Stimulated activated CD8-positive, alpha-beta memory T cell treated with anti-CD3 and anti-CD28 coated beads, Interleukin-15, amount 100 ng/mL, for 1 hour (primary cell): ENCODE data around the gene TMEM132D.

Source experiments
- DNase-seq: peaks from one replicate; pipeline ENCODE4 v3.0.0-alpha.2; 2020; ENCODE audit warnings: low read depth

TMEM132D gene

DNA sequence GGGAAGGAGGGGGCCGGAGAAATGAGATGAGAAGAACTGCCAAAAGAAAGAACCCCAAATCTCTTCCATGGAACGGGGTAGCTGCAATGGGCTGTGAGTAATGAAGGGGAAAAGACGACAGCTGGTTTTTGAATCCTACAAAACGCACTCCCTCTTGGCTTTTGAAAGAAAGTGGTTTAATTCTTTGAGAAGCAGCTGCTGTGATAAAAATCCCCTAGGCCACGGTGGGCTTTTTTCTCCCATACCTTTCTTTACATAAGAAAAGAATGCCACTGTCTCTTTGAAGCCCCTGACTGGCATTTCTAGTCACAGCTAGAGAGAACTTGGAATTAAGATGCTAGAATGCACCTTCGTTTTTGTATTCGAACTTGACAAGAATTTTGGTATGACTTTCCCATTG lies 564.5 kb downstream of the TMEM132D start:
- no peak for DNase-seq

DNA sequence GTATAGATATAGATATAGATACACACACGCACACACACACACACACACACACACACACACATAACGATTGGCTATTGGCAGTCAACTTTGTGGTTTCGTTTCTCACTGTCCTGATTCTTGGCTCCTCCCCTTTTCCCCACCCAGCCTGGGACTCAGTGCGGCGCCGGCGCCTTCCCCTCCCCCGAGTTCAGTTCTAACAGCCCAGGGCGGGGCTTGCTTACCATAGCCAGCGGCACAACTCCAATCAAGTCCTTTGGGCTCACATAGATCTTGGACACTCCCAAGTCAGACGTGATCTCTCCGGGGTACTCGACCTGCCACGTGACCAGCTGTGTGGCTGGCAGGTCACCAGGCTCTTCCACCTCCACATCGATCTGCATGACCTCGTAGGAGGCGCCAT lies 566.4 kb downstream of the TMEM132D start:
- DNase-seq, result no peak

DNA sequence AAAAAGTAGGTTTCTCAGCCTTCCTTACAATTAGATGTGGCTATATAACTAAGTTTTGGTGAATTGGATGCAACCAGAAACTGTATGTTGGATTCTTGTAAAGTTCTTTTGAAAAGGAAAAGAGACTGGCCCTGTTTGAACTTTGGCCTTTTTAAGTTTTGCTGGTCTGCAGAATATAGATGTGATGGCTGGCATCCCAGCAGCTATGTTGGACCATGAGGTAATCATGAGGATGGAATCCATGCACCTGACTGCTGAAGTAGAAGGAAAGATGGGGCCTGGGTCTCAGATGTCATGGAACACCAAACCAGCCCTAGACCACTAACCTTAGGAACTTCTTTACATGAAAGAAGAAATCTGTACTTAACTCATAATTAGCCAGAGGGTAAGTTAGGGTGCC lies 568.1 kb downstream of the TMEM132D start:
- no peak for DNase-seq

DNA sequence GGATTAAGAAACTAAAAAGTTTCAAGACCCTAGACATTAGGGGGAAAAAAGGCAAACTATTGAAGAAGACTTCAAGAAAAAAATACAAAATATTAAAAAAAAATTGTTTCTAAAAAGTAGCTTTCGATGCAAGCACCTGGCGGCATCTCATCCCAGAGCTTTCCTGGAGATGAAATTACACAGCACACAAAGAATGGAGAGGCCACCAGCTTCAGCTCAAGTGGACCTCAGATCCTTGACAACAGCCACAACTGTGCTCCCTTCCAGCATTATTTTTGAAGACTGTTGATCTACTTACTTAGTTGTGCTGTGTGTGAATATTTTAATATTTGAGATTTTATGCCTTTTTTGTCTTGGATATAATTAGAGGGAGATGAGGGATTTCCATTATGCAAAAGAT lies 571.5 kb downstream of the TMEM132D start:
- DNase-seq, result no peak

DNA sequence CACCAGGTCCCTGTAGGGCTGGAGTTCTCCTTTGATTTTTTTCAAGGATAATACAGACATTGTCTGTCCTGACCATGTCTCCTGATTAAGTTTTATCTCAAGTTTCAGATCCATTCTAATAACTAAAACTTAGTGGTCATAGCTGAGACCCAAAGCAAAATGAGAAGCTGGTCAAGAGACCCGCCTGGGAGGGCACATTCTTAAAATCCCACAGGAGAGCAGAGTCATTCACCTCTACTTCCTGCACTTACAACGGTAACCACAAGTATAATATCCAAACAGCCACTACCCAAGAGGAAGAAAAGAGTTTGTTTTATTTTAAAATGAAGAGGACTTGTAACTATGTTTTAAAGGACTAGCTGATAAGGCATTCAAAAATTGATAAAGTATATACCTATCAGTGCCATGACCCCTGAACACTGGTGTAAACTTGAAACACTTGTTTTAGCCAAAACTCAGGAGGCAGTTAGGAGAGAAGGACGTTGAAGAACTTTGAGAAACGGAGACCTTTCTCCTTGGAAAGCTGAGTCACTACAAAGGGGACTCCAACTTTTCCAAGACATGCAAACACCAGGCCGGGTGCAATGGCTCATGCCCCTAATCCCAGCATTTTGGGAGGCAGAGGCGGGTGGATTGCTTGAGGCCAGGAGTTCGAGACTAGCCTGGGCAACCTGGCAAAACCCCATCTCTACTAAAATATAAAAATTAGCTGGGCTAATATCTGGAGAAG lies 572.3 kb downstream of the TMEM132D start:
- no peak for DNase-seq

DNA sequence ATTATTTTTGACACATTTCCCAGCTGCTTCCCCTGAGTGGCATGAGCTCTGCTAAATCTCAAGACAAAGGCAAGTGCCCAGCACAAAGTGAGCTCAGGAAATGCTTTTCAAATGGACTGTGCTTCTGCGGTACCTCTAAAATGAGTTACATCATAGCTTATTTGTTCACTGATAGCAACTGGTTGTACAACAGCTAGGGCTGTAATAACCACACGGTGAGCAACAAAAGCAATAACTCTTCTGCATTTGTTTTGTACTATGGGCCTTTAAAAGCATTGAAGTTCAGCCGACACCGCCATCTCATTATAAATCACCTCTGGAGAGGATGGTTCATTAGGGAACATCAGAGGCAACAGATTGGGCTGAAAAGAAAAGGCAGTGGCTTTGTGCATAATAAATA lies 575.6 kb downstream of the TMEM132D start:
- DNase-seq, result no peak

DNA sequence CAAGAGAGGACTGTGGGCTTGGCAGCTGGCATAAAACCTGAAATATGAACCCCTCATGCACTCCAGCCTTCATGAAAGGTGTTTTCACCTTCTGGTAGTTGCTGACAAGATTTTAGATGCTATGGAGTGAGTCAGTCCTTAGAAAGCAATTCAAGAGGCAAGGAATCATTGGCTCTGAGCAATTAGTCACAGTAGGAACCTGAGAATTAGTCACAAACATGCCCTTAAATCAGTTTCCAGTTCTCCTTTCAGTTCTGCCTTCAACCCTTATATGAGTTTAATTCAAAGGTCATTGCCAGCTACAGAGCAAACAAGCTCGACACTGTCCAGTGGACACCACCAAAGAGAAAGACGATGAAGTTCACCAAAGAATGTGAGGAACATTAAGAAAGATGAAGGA lies 578.3 kb downstream of the TMEM132D start:
- no peak for DNase-seq

DNA sequence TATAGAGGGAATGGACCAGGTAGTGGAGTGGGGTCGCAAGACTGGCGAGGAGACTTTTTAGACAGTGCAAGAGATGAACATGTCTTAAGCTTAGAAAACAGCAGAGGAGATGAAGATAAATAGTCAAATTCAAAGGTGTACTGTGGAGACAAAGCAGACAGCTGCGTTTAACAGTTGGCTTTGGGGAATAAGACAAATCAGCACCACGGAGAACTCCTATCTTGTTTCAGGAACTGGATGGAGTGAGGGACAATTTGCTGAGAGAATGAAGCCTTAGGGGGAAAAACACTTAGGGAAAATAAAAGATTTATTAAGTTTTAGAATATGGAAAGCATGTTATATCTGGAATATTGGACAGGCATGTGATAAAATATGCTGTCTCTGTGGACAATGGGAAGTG lies 591.8 kb downstream of the TMEM132D start:
- no peak for DNase-seq

DNA sequence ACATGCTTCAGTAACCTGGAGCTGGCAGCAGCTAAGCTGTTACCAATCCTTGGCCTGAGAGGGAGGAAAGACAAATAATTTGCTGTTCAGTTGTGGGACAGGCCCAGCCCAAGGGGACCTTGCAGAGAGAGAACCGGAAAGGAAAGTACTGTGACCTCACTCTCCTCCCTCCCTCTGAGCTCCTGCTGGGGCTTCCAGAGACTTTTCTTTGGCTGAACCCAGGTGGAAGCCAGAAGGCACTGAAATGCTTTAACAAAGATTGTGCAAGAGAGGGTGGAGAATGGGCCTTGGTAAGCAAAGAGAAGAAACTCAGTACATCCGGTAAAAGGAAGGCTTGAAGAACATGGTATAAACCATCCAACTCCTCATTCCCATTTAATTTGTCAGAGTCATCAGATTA lies 593.5 kb downstream of the TMEM132D start:
- no peak for DNase-seq

DNA sequence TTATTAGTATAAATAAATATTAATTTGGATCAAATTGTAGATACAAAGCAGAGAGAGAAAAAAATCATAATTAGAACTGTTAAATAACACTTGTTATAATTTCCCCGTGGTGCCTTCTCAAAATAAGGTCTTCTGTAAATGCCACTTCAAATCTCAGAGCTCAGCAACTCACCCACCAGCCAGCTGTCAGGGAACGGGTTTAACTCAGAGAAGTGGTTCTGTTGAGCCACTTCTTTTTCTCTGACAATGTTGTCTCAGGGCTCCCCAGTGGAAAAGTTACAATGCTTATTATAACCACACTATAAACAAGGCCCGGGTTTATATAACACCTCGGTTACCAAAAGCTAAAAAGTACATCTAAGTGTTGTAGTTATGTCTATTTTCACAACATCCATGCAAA lies 598.0 kb downstream of the TMEM132D start:
- DNase-seq, result no peak

DNA sequence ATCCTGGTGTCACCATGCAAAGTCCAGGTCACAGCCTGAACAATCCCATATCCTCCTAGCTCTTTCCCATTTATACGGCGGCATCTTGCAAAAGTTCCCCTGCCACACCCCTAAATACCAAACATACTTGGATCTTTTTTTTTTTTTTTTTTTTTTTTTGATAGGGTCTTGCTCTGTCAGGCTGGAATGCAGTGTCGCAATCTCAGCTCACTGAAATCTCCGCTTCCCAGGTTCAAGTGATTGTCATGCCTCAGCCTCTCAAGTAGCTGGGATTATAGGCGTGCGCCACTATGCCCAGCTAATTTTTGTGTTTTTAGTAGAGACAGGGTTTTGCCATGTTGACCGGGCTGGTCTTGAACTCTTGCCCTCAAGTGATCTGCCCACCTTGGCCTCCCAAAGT lies 599.3 kb downstream of the TMEM132D start:
- DNase-seq, result no peak

DNA sequence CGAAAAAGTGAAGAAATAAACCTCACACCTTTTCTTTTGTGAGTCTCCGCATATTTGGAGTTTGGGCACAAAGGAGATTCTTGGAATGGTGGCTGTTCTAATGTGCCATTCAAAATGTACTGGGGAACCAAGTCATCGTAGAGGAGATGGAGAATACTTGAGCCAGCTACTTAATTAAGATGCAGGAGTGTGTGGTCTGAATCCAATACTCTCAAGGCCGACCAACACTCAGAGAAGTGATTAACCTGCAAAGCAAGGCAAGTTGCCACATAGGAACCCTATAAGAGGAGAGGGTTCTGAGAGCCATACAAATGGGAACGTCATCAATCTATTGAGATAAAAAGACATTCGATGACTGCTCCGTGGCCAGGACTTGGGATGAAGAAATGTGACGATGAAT lies 603.8 kb downstream of the TMEM132D start:
- no peak for DNase-seq

DNA sequence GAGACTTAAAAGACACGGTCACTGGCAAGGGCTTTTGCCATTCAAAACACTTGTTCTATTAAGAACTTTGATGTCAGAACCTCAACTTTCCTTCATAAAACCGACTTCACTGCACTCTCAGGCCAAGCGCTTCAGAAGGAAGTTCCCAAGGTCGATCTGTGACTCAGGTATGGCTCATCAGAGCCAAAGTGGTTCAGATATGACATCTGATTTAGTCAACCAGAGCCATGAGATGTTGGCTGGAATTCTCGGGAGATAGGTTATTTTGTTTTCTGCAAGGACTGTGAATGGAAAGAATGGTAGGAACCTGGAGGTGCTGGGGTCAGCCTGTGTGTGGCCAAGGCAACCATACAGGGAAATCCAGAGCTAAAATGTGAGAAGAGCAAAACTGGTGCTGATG lies 604.9 kb downstream of the TMEM132D start:
- DNase-seq, result no peak

DNA sequence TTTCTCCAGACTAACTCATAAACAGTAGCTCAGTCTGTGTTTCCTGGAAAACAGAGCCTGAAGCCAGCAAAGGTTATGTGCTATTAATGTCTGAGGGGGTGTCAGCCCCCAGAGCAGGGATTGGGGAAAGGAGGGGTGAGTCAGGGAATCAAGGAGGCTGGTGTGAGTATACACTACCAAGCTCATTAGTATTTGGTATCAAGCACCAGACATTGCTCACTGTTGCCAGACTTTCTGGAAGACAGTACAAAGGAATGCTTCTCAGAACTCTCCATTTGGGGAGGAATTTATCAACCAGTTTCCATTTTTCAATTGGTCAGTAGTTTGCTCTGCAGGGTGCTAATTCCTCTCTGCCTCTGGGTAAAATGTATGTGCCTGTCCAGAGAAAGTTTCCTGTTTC lies 607.2 kb downstream of the TMEM132D start:
- DNase-seq, result no peak

DNA sequence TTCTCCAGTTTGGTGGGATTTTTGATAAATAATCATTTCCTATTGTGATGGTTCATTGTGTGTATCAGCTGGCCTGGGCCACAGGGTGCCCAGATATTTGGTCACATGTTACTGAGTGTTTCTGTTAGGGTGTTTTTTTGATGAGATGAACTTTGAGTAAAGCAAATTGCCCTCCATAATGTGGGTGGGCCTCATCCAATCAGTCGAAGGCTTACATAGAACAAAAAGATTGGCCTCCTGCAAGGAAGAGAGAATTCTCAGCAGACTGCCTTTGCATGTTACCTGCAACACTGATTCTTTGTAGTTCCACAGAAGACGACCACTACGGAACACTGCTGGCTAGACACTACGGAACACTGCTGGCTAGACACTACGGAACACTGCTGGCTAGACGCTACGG lies 609.0 kb downstream of the TMEM132D start:
- DNase-seq, result no peak

DNA sequence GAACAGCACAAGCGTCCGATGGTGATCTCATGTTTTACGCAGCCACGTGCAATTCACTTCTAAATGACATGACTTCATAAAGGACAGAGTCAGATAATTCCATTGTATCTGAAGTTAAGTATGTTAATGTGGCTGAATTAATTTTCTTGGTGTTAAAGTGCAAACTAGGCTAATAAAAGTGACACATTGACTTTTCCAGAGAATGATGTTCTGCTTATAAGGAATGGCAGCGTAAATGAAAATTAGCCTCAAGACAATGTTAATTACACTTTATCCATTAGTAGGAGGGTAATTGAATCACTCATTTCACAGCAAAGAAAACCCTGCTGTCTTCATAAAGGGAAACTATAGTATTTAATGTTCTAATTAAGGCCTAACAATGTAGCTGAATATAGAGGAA lies 624.1 kb downstream of the TMEM132D start:
- DNase-seq, result no peak

DNA sequence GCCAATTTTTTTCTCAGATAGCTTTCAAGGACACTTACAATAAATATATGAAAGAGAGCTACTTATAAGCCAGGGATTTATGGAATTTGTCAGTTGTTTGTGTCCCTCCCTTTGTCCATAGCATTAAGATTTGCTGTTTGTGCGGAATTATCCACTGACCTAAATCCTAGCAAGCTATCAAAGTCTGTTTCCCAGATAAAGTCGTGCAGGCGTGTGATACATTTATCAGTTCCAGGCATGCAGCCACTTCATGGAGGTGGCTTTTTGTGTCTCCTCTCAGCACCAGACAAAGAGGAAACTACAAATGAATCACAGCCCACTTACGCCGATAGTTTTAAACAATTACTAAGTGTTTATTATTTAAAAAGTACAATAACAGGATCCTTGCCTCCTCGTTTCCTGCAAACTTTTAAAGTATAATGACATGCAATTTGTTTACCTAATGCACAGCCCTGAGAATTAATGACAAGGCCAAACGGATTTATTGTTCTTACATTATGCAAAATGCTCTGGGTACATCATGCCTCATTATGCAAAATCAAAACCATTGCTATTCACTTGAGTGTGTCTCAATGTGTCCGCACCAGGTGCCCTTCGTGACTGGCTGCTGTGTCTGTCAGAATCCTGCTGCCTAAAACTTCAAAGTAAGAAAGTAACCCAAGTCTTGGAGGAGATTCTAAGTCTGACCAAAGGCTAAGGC lies 627.3 kb downstream of the TMEM132D start:
- no peak for DNase-seq

DNA sequence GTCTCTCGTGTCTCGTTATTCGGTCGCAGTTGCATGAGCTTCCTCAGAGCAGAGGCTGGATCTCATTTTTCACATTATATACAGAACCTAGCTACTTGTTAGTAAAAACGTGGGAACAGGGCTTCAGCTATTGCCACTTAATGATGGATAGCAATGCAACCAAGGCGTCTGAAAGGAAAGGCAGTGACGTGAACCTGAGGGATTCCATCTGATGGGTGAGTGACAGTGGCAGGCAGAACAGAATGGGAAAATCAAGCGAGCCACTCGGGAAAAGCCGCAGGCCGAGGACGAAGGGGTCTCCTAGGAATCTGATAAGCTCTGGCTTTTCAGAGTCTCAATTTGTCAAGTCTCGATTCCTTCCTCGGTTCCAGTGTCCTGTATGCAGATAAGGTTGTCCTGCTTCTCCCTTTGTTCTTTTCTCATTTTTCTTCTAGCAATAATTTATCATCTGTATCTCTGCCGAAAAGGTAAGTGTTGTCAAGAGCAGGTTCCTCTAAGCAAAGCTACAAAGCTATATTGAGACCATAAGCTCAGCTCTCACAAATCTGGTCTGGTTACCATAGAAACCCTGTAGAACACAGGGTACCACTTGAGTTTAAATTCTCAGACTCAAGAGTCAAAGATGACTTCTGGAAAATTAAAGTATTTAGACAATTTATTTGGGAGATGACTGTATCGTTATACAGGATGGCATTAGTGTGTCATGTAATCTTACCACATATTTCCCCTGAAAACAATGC lies 633.9 kb downstream of the TMEM132D start:
- no peak for DNase-seq

DNA sequence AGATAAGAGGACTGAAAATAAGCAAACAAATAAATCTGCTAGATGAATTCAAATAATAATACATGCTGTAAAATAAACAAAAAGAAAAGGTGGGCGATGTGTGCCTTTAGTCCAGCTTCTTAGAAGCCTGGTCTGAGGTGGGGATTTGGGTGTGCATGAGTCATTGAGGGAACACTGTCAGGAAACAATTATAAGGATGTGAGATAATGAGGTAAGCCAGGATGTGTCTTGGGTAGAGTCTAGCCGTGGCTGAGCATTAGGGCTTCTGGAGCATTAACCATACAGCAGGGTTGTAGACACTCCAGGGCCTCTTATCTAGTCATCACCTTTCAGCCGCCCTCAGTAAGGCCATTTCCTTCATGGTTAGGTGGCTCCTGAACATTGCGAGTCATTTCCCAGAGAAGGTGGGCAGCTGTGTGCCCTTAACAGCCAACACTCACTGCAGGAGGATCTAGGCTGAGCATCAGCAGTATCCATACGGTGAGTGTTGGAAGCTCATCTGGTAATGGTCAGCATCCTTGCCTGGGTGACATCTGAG lies 645.0 kb downstream of the TMEM132D start:
- DNase-seq, result no peak

DNA sequence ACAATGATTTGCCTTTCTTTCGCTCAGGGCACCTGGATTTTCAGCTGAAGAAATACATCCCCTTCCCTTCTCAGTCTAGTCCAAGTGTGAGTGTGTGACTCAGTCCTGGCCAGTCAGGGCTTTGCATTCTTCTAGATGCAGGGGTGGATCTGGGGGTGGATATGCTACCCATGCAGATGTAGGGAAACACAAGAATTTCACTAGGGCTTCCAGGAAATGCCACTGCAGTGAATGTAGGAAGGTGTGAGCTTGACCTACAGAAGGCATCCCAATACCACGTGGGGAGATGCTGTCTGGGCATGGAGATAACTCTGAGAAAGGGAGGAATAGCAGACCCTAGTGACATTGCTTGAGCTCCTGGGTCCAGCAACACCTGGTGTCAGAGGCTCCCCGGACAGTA lies 646.3 kb downstream of the TMEM132D start:
- DNase-seq, result no peak

DNA sequence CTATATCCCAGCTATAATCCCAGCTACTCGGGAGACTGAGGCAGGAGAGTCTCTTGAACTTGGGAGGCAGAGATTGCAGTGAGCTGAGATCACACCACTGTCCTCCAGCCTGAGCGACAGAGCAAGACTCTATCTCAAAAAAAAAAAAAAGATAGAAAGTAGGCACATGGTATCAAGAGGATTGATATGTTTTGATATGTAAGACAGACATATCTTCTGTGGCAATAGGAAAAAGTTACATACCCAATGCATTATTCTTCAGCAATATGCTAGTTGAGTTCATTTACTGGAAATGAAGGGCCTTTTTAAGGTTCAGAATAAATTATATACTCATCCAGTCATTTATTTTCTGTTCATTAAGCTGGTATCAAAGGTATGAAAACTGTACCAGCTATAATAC lies 657.2 kb downstream of the TMEM132D start:
- no peak for DNase-seq

DNA sequence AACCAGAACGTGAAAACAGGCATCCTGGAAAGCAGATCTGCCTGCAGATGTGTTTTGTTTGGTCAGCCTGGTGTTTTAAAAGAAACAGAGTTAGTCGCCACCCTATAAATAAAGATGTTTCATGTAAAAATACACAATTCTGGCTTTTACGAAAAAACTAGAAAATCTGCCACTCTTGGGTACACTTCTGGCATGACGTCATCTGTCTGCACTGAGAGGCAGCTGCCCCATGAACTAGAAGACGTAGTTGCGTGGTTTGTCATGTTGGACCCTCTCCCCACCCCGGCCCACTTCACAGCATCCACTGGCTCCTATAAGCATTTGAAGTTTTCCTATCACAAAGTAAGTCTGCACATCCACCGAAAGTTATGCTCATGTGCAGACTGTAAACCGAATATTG lies 658.1 kb downstream of the TMEM132D start:
- no peak for DNase-seq

DNA sequence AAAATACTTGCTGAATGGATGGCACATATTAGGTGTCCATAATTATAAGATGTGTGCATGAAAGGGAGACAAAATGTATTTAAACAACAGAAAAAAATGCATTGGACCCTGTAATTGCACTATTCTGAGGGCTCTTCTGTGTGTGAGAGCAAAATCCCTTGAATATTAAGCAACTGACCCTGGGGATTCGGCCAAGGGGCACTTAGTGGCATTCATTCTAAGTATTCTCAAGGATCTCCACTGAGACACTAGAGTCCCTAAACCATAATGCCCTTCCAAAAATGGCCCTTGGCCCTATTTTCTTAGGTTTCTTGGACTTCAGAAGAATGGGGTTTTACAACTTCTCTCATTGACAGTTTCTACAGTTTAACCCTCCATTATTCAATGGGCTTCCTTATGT lies 662.0 kb downstream of the TMEM132D start:
- no peak for DNase-seq
